ENCODE results near the gene CARD18.
"Not testable (repeated sequence)": the region's sequence is repeated elsewhere in the genome, so short reads cannot be mapped to it uniquely, and the experiment has no call there.

The CARD18 gene

DNA sequence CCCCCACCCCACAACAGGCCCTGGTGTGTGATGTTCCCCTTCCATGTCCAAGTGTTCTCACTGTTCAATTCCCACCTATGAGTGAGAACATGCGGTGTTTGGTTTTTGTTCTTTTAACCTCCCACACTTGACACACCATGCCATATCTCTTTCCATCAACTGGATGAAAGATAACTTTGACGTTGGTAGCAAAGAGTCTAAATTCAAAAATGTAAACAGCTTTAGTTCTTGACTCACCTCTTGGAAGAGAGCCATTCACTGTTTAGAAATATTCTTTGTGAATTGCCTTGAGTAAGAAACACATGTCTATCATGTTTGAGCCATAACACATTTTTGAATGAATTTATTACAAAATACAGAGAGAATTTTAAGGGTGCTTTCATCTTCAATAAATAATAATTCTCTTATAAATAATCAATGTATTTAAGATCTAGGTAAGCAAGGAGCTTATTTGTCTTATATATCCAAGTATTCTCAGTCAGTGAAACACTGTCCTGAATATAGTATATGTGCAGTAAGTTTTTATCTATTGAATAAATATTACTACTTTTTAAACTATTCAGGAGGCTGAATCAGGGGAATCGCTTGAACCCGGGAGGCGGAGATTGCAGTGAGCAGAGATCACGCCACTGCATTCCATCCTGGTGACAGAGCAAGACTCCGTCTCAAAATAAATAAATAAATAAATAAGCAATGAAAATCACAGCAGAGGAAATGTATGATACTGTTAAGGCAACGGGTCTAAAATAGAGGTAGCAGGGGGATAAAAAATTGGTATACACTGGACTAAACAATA is 6.7 kb downstream of the CARD18 start:
- DNase-seq, result no peak

DNA sequence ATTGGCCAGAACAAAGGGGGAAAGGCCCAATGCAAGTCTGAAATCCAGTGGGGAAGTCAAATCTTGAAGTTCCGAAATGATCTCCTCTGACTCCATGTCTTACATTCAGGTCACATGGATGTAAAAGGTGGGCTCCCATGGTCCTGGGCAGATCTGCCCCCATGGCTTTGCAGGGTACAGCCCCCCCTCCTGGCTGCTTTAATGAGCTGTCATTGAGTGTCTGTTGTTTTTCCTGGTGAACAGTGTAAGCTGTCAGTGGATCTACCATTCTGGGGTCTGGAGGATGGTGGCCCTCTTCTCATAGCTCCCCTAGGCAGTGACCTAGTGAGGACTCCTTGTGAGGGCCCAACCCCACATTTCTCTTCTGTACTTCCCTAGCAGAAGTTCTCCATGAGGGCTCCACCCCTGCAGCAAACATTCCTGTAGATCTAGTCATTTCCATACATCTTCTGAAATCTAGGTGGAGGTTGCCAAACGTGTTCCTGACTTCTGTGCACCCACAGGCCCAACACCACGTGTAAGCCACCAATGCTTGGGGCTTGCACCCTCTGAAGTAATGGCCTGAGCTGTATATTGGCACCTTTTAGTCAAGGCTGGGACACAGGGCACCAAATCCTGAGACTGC is 9.3 kb downstream of the CARD18 start:
- DNase-seq, result no peak

- no peak for DNase-seq
Measured at GRCh38 chr11:105124756-105125155, 14.8 kb downstream of the CARD18 start.

- no peak for DNase-seq
Measured at GRCh38 chr11:105111145-105111944, 28.2 kb downstream of the CARD18 start.

GRCh38 chr11:105110688-105111030 is 28.9 kb downstream of the CARD18 start:
- no peak for DNase-seq

DNA sequence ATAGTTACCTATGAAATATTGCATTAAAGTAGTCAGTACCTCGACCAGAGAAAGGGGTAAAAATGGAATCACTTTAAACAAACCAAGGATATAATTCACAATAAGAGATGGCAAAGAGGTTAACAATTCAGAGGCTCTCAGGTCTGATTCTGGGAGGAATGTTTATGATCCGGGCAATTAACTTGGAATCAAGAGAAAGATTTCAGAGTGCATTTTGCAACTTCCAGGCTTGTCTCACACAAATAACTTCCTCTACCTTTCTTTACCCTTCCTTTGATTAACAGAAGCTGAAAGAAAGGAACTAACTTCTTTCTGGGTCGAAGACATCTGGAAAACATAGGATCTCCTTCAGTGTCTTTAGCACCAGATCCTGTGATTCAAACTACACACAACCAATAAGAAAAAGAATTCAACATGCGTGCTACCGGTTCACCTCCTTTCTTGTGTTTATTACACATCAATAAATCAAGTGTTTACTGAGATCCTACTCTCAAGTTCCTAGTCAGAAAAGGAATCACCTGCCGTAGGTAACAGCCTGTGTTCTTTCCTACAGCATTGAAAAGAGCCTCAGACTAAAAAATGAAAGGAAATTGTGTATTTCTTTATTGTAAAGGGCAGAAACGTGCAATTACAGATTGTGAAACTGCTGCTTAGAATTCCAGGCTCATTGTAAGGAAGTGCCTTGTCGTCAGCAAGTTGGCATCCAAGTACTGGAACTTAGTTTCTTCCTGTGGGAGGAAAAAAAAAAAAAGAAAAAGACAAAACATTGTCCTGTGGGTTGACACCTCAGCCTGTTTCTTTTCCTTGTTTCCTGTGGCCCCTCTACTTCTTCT is 29.5 kb downstream of the CARD18 start:
- DNase-seq, result no peak

DNA sequence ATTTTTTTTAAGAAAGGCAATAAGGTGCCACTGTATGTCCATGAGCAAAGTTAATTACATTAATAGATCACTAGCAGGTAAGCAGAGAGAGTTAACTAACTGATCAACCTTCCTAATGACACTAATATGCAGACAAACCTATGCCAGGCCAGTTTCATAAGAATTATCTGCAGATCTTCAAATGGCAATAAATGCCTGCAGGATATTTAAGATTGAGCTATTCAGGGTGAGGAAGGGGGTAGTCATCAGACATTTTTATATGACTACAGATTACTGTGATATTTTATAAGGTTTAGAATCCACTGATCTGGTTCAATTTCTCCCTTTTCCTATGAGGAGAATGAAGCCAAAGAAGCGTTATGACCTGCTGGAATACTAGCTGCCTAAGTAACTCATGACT is 30.2 kb downstream of the CARD18 start:
- DNase-seq, result no peak

- no peak for DNase-seq
Measured at GRCh38 chr11:105108247-105108646, 31.3 kb downstream of the CARD18 start.

DNA sequence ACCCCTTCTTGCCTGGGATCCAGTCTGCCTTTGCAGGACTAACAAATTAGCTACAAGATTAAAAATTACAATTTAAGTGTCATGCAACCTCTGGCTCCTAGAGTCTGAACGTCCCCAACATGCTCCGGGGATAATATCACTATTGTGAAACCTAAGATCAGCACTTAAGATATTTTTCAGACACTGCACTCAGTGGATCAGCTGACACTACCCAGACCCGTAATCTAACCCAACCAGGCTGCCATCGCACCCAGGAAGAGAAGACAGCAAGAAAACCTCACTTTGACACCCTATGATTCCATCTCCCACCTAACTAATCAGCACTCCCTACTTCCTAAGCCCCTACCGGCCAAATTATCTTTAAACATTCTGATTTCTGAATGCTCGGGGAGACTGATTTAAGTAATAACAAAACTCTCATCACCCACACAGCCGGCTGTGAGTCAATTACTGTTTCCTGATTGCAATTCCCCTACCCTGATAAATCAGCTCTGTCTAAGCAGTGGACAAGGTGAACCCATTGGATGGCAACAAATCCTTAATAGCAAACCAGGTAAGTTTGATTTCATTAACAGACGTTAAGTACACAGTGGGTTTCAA is 32.2 kb downstream of the CARD18 start:
- DNase-seq, result not testable (repeated sequence)

GRCh38 chr11:105106140-105106539 is 33.4 kb downstream of the CARD18 start:
- DNase-seq, result no peak

GRCh38 chr11:105104292-105104691 is 35.3 kb downstream of the CARD18 start:
- DNase-seq, result no peak

GRCh38 chr11:105103336-105103735 is 36.2 kb downstream of the CARD18 start:
- no peak for DNase-seq

DNA sequence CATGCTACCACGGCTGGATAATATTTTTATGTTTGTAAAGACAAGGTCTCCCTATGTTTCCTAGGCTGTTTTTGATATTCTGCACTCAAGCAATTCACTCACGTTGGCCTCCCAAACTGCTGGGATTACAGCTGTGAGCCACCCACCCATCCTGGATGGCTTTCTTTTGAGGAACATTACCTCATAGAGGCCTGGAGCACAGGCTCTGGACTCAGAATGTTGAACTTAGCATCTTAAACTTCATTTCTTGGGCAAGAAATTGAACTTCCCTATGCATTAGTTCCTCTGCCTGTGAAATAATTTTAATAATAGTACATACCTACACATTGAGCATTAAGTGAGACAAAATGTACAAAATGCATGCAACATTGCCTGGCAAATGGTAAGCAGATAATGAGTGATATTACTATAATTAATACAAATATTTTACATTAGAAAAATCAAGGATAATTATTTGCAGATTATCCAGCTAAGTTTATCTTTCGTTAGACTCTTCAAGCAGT is 37.4 kb downstream of the CARD18 start:
- not testable (repeated sequence) for DNase-seq

GRCh38 chr11:105100981-105101630 is 38.5 kb downstream of the CARD18 start:
- no peak for DNase-seq

DNA sequence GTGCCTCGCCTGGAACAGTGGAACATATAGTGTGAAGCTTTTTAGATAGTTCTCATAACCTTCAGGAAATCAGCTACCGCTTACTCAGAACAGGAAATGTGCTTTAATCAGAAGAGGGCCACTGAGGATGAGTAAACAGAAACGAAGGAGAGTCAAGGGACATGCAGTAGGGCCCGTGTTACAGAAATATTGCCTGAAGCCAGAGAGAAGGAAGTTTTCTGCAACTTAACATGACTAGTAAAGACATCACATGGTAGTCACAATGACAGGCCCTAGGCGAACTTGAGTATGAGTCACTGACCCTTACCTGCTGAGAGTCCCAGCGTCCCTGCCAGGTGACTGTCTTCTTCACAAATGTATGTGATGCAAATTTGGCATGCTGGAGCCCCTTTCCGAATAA is 39.4 kb downstream of the CARD18 start:
- no peak for DNase-seq

GRCh38 chr11:105099594-105099993 is 40.0 kb downstream of the CARD18 start:
- not testable (repeated sequence) for DNase-seq

- no peak for DNase-seq
Measured at GRCh38 chr11:105092256-105093239, 47.0 kb downstream of the CARD18 start.
